ENCODE measurements around the gene RAMP3.
"Not testable (repeated sequence)": the region's sequence is repeated elsewhere in the genome, so short reads cannot be mapped to it uniquely, and the experiment has no call there.

Gene RAMP3

GRCh38 chr7:45132708-45133320, 24.8 kb upstream of the RAMP3 start:
- DNase-seq, result no peak

- DNase-seq, result no peak
Measured at GRCh38 chr7:45133352-45133751, 24.2 kb upstream of the RAMP3 start.

GRCh38 chr7:45133877-45134276, 23.7 kb upstream of the RAMP3 start:
- DNase-seq, result no peak

- DNase-seq, result peak; percentile 86
Measured at GRCh38 chr7:45136106-45137060, 21.2 kb upstream of the RAMP3 start.

GRCh38 chr7:45138433-45139267, 18.9 kb upstream of the RAMP3 start:
- no peak for DNase-seq

DNA sequence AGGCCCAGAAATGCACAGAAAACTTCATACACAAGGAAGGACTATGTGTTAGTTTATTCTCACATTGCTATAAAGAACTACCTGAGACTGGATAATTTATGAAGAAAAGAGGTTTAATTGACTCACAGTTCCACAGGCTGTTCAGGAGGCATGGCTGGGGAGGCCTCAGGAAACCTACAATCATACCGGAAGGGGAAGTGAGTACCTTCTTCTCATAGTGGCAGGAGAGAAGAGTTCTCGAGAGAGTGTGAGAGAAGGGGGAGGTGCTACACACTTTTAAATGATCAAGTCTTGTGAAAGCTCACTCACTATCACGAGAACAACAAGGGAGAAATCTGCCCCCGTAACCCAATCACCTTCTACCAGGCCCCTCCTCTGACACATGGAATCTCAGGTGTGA, 16.8 kb upstream of the RAMP3 start:
- no peak for DNase-seq

- DNase-seq, result no peak
Measured at GRCh38 chr7:45143616-45144015, 14.0 kb upstream of the RAMP3 start.

DNA sequence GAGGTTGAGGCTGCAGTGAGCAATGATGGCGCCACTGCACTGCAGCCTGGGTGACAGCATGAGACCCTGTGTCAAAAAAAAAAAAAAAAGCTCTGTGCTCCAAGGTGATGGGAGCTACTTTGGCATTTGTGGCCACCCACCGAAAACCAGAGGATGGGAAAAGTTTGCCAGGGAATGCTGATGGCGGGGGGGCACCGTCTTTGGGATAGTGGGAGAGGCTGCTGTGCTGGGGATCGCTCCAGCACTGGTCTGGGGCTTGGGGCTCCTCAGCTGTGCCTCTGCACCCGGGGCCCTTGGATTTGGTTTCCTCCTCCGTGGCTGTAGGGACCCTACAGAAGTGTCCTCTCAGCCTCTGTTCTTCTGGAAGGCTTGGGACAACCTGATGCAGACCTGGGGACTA, 11.7 kb upstream of the RAMP3 start:
- no peak for DNase-seq

GRCh38 chr7:45146531-45147379, 10.8 kb upstream of the RAMP3 start:
- no peak for DNase-seq

- no peak for DNase-seq
Measured at GRCh38 chr7:45147858-45148652, 9.5 kb upstream of the RAMP3 start.

DNA sequence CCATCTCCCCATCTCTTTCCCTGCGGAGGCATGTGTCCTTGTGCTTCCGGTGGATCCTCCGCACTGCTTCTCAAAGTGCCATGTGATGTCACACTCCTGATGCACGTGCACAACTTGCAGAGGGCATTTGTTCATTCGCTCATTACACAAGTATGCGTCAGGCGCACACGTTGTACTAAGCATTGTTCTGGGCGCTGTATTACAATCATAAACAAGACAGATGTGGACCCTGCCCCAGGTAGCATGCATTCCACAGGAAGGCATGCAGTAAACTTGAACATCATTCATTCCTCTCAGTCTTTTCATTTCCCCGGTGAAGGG, 9.0 kb upstream of the RAMP3 start:
- DNase-seq, result no peak

- no peak for DNase-seq
Measured at GRCh38 chr7:45149606-45150005, 8.0 kb upstream of the RAMP3 start.

GRCh38 chr7:45150199-45150598, 7.4 kb upstream of the RAMP3 start:
- no peak for DNase-seq

- no peak for DNase-seq
Measured at GRCh38 chr7:45151131-45151684, 6.4 kb upstream of the RAMP3 start.

- DNase-seq, result no peak
Measured at GRCh38 chr7:45151967-45152366, 5.6 kb upstream of the RAMP3 start.

DNA sequence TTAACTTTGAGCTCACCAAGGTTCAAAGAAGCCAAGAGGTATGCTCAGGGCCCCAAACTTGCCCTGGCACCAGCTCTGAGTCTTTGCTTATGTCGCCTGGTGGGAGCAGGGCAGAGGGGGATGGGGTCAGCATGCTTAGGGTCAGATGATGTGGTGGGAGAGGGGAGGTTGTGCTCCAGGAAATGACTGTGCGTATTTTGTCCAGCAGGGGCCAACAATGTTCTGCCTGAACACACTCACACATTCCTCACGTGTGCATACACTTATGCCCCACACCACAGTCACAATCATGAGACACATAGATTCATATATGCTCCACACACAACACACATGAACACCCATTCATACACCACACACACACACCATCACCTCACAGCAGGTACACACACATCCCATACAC, 4.4 kb upstream of the RAMP3 start:
- no peak for DNase-seq

- DNase-seq, result not testable (repeated sequence)
Measured at GRCh38 chr7:45153861-45154260, 3.7 kb upstream of the RAMP3 start.

GRCh38 chr7:45155357-45155900, 2.2 kb upstream of the RAMP3 start:
- no peak for DNase-seq

DNA sequence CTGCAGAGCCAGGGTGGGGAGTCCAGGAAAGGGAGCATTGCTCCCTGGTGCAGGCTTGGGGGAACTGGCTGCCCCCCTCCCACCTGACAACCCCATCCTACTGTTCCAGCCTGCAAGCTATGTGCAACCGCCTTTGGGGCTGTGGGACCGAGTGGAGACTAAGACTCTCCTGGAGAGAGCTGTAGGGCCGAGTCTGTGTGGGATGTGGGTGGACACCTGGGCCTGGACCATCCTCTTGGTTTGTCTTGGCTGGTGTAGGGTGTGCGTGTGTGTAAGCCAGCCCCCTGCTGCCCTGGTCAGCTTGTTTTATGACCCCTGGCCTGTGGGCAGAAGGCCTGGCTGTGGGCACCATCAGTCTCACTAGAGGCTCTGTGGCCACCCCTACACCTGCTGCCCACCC, 1.6 kb upstream of the RAMP3 start:
- no peak for DNase-seq

DNA sequence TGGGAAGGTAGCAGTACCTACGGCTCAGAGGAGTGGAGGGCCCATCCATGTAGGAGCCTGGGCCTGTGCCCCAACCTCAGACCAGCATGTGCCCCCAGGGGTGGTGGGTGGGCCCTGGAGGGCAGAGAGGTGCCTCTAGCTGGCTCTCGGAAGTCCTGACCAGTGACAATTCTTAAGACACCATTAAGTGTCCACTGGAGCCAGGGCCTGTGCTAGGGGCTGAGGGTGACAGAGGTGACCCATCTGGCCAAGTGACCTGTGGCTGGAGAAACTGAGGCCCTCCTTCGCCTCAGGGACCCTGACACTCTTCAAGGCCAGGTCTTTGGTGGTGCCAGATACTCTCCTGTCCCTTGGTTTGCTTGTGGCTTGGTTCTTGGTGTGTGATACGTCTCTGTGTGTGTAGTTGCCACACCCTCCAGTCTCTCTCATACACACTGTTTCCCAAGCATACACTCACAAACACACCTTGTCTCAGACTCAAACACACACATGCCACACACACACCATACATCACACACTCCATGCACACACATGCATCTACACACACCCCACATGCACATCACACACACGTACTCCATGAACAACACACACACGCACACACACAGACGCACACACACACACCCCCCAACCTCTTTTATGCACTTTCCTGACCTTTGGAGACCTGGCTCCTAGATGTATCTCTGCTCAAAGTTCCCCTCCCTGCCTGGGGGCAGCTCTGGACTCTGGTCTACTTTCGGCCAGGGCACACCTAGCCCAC, 897 bp upstream of the RAMP3 start:
- no peak for DNase-seq

DNA sequence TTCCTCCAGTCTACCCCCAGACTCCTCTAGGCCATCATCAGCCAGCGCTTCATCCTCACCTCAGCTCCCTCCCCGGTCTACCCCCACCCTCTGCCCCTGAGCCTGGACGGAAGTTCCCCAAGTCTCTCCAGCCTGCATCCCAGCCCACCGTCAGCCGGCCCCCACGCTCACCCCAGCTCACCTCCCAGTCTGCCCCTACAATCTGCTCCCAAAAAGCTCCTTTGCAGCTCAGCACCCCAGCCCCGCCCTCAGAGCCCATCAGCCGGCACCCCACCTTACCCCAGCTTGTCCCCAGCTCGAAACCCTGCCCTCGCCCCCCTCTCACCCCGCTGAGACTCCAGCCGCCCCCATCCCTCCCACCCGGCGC, 322 bp upstream of the RAMP3 start:
- DNase-seq, result no peak
